Fibroblast of pulmonary artery (primary cell): ENCODE results near the gene TWF2.

ENCODE experiments used
- DNase-seq: peaks from one replicate; pipeline ENCODE4 v3.0.0-alpha.2; 2010; ENCODE audit warnings: low read depth
- H3K4me3 ChIP-seq: replicated peaks from 2 replicates; pipeline ENCODE4 v1.5.1; 2011; ENCODE audit warnings: low read depth, mild to moderate bottlenecking, control low read depth, low read length, moderate library complexity
- TF ChIP-seq, protein P1 (sequence below): IDR thresholded peaks from 2 replicates; pipeline ENCODE4 v1.5.1; 2011; ENCODE audit warnings: mild to moderate bottlenecking, control low read depth, low read length, inconsistent platforms; ENCODE audit errors: missing control alignments

Gene TWF2

DNA sequence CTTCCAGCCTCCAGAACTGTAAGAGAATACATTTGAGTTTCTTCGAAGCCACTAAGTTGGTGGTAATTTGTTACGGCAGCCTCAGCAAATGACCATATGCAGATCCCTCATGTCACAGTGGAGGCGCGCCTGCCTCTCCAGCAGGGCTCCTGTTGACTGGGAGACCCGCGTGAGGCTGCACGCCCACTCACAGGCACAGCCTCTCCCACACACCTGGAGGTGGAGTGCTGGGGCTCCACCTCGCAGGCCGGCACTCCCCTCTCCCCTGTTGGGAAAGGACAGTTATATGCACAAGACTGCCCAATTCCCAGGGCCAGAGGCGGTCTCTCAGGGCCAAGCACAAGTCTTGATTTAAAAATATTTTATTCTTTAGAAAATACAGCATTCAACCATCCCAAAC, 10.7 kb downstream of the TWF2 start:
- DNase-seq, result no peak
- TF ChIP-seq, protein P1, sequence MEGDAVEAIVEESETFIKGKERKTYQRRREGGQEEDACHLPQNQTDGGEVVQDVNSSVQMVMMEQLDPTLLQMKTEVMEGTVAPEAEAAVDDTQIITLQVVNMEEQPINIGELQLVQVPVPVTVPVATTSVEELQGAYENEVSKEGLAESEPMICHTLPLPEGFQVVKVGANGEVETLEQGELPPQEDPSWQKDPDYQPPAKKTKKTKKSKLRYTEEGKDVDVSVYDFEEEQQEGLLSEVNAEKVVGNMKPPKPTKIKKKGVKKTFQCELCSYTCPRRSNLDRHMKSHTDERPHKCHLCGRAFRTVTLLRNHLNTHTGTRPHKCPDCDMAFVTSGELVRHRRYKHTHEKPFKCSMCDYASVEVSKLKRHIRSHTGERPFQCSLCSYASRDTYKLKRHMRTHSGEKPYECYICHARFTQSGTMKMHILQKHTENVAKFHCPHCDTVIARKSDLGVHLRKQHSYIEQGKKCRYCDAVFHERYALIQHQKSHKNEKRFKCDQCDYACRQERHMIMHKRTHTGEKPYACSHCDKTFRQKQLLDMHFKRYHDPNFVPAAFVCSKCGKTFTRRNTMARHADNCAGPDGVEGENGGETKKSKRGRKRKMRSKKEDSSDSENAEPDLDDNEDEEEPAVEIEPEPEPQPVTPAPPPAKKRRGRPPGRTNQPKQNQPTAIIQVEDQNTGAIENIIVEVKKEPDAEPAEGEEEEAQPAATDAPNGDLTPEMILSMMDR, result no peak
- no peak overlapping the region for H3K4me3 ChIP-seq

DNA sequence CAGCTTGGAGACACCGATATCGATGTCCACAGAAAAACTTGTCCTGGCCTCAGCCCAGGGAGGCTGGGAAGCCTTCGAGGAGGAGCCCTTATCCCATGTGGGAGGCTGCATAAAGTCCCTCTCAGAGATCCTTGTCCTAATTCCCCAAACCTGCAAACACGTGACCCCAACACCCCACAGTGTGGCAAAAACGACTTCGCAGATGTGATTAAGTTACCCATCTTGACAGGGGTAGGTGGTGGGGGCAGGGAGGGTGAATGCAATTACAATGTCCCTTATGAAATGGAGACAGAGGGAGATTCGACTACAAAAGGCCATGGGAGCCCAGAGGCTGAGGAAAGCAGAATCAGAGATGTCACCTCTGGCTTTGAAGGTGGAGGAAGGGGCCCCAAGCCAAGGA, 11.2 kb downstream of the TWF2 start:
- H3K4me3 ChIP-seq, result no peak overlapping the region
- no peak for DNase-seq
- TF ChIP-seq, protein P1, result no peak

DNA sequence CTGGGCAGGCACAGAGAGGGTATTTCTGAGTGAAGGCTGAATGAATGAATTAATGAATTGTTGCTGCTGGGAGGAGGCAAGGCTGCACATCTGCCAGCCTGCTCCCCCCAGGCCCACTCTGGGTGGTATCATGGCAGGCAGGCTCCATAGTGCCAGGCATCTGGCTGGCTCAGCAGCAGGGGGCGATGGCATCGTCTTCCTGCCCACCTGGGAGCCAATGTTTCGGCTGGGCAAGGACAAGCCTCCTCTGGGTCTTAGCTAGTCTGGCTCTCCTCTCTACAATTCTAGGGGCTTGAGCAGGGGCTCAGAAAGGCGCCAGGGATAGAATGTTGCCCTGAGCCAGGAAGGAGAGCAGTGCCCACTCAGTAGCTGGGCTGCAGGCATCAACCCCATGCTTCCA, 11.8 kb downstream of the TWF2 start:
- no peak overlapping the region for H3K4me3 ChIP-seq
- TF ChIP-seq, protein P1, result no peak
- DNase-seq, result no peak

DNA sequence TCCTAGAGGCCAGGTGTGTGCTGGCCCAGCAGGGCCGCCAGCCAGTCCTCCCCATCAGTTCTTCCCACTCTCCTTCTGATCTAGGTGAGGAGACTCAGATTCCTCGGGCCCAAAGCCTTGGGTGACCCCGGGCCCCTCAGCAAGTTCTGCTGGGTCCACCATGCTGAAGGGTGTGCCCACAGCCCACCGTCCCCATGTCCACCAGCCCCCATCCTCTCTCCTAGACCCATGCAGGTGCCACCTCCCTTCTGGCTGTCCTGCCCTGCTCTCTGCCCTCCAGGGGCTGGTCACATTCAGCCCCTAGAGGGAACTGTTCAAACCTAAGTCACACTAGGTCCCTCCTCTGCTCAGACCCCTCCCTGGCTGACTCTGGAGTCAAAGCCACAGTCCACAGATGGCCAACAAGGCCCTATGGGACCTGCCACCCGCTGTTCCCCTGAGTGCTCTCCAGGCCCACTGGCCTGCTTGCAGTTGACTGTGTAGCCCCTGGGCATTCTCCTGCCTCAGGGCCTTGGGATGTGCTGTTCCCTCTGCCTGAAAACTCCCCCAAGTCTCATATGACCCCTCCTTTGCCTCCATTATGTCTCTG, 12.6 kb downstream of the TWF2 start:
- no peak for DNase-seq
- TF ChIP-seq, protein P1, result no peak
- H3K4me3 ChIP-seq, result no peak overlapping the region

DNA sequence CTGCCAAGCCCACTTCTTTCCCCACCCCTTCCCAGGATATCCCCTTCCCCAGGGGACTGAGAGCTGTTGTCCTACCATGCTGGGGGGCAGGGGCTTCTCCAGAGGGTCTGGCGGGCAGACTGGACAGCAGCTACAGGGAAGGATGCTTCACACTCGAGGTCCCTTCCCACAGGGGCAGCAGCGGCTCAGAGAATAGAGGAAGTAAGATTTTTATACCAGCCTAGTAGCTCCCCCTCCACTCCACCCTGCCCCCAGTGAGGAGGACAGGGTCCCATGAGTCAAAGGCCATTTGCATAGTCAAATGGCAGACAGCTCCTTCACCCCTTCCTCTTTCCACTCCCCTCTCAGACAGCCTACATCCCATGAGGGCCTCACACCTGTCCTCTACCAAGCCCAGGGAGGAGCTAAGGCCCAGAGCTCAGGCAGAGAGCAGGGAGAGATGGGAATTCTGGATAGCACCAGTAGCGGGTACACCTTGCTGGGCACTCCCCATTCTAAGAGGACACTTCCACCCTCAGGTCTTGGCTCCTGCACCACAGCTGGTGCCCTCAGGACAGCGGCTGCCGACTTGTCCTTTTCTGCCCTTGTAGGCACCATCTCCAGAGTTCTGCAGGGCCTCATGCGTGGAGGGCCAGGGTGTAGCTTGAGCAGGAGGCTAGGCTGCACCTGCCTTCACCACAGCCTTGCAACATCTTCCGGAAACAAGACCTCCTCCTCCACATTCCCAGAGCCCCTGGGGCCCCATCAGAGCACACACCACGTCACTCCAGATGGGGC, 13.3 kb downstream of the TWF2 start, which contains the start of gene TLR9:
TSS of gene TLR9 (minus strand) at position 194 of the 777 bp plus-strand sequence. CDS start at position 78, 116 bp downstream.
- H3K4me3 ChIP-seq, result no peak within 1 kb of the TSS
- TF ChIP-seq, protein P1, result no peak
- no peak for DNase-seq

DNA sequence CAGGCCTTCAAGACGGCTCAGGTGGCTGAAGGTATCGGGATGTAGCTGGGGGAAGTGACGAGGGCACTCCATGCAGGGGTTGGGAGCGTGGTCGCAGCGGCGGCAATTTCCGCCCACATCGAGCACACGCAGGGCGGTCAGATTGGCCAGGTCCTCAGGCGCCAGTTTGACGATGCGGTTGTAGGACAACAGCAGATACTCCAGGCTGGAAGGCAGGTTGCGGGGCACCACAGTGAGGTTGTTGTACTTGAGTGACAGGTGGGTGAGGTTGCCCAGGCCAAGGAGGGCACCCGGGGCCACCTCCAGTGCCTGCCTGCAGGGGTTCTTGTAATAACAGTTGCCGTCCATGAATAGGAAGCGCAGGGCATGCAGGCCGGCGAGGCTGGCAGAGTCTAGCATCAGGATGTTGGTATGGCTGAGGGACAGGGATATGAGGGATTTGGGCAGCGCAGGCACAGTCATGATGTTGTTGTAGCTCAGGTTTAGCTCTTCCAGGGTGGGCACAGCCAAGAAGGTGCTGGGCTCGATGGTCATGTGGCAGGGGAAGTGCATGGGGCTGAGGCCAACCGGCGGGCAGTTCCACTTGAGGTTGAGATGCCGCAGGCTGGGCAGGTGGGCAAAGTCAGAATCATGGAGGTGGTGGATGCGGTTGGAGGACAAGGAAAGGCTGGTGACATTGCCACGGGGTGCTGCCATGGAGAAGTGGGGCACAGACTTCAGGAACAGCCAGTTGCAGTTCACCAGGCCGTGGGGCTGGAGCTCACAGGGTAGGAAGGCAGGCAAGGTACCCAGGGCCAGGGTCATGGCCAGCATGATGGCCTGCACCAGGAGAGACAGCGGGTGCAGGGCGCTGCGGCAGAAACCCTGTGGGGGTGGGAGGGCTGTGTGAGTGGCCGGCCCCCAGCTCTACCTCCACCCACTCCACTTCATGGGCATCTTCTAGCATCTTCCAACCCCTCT, 15.2 kb downstream of the TWF2 start:
- no peak overlapping the region for H3K4me3 ChIP-seq
- DNase-seq, result no peak
- TF ChIP-seq, protein P1, result no peak
